SJCRH30 (cell line): ENCODE results near the gene KRTAP1-3. TPM values are rescaled to one million over a fixed set of nuclear protein-coding genes. Genes with fewer than 3 reads are reported as not detected.

ENCODE experiments used
- DNase-seq, 2 experiments: peaks; one replicate each; pipeline ENCODE4 v3.0.0-alpha.2; 2015 to 2020
- H3K27ac ChIP-seq: fragments of 250-450 bp; sonication (Bioruptor Pico); 2 replicates; pipeline ENCODE4 v1.5.1; 2020; ENCODE audit warnings: mild to moderate bottlenecking, moderate library complexity
- H3K27me3 ChIP-seq: fragments of 250-450 bp; sonication (Bioruptor Pico); 2 replicates; pipeline ENCODE4 v1.5.1; 2020; ENCODE audit warnings: mild to moderate bottlenecking, moderate library complexity
- H3K36me3 ChIP-seq: fragments of 250-450 bp; sonication (Bioruptor Pico); 2 replicates; pipeline ENCODE4 v1.5.1; 2020; ENCODE audit warnings: mild to moderate bottlenecking, moderate library complexity
- H3K4me1 ChIP-seq: fragments of 250-450 bp; sonication (Bioruptor Pico); 2 replicates; pipeline ENCODE4 v1.5.1; 2020; ENCODE audit warnings: mild to moderate bottlenecking, moderate library complexity
- H3K4me3 ChIP-seq: fragments of 250-450 bp; sonication (Bioruptor Pico); 2 replicates; pipeline ENCODE4 v1.5.1; 2020; ENCODE audit warnings: mild to moderate bottlenecking, moderate library complexity
- H3K9me3 ChIP-seq: fragments of 250-450 bp; sonication (Bioruptor Pico); replicated peaks from 2 replicates; pipeline ENCODE4 v1.5.1; 2020; ENCODE audit warnings: mild to moderate bottlenecking, moderate library complexity
- total RNA-seq: library from RNA; depleted of rRNA; stranded (reverse); fragments of >200 nt; shearing (Covaris generic); gene quantifications from 2 replicates; pipeline ENCODE4 v1.2.3, GENCODE V29; 2014

The KRTAP1-3 gene
- total RNA-seq, 1 experiment from 2014 or later: not detected

- no peaks in the 10 kb centered on the region for H3K27me3 ChIP-seq
Measured at GRCh38 chr17:41029633-41030245, 4.9 kb downstream of the KRTAP1-3 start, which contains the start of gene KRTAP1-4. Gene KRTAP1-4, minus strand, starts transcription at chr17:41030195. Its CDS starts 117 bp downstream, at chr17:41030078.

GRCh38 chr17:41026715-41027471 is 7.8 kb downstream of the KRTAP1-3 start, which contains the start of gene KRTAP1-5:
Gene KRTAP1-5, minus strand, starts transcription at chr17:41027208. Its CDS starts 53 bp downstream, at chr17:41027155.
- no peaks in the 10 kb centered on the region for H3K36me3 ChIP-seq
- peak; percentile 24 to 36 for DNase-seq
- H3K9me3 ChIP-seq: 0 out of 2 replicates have a peak, but pooled peaks cover 5% of the 10 kb centered on the region
- no peak within 1 kb of the TSS for H3K4me3 ChIP-seq
- H3K27ac ChIP-seq: no peak within 1 kb of the TSS
- no peaks in the 10 kb centered on the region for H3K27me3 ChIP-seq
- H3K4me1 ChIP-seq: no peaks in the 10 kb centered on the region

More at GRCh38 chr17:41029633-41030245, 4.9 kb downstream of the KRTAP1-3 start, which contains the start of gene KRTAP1-4:
- Histone ChIP-seq H3K9me3 (no peaks in the 10 kb centered on the region), H3K4me3 (no peak within 1 kb of the TSS), H3K36me3 (no peaks in the 10 kb centered on the region), H3K4me1 (no peaks in the 10 kb centered on the region; the same call in 1 of the 2 replicates), H3K27ac (no peak within 1 kb of the TSS)
- no peak for DNase-seq

- Histone ChIP-seq H3K27me3 (no peaks in the 10 kb centered on the region), H3K27ac (no peak overlapping the region), H3K36me3 (no peaks in the 10 kb centered on the region), H3K4me3 (no peak overlapping the region), H3K9me3 (0 out of 2 replicates have a peak, but pooled peaks cover 5% of the 10 kb centered on the region), H3K4me1 (no peaks in the 10 kb centered on the region)
- no peak for DNase-seq
Measured at GRCh38 chr17:41024697-41025096, 10.0 kb downstream of the KRTAP1-3 start.

- Histone ChIP-seq H3K4me3 (no peak overlapping the region), H3K27me3 (no peaks in the 10 kb centered on the region), H3K4me1 (no peaks in the 10 kb centered on the region), H3K27ac (no peak overlapping the region), H3K36me3 (no peaks in the 10 kb centered on the region), H3K9me3 (0 out of 2 replicates have a peak, but pooled peaks cover 5% of the 10 kb centered on the region)
- DNase-seq: no peak
Measured at GRCh38 chr17:41020336-41020735, 14.3 kb downstream of the KRTAP1-3 start.

GRCh38 chr17:41019415-41019814 is 15.3 kb downstream of the KRTAP1-3 start:
- no peak overlapping the region for H3K4me3 ChIP-seq
- H3K9me3 ChIP-seq: 0 out of 2 replicates have a peak, but pooled peaks cover 5% of the 10 kb centered on the region
- DNase-seq: no peak

GRCh38 chr17:41018541-41018940 is 16.1 kb downstream of the KRTAP1-3 start:
- Histone ChIP-seq H3K4me1 (peaks cover 8% of the 10 kb centered on the region), H3K27me3 (no peaks in the 10 kb centered on the region), H3K9me3 (0 out of 2 replicates have a peak, but pooled peaks cover 5% of the 10 kb centered on the region), H3K4me3 (no peak overlapping the region), H3K27ac (no peak overlapping the region), H3K36me3 (no peaks in the 10 kb centered on the region)
- no peak for DNase-seq

More at GRCh38 chr17:41019415-41019814, 15.3 kb downstream of the KRTAP1-3 start:
- no peak overlapping the region for H3K27ac ChIP-seq
- H3K36me3 ChIP-seq: no peaks in the 10 kb centered on the region
- H3K27me3 ChIP-seq: no peaks in the 10 kb centered on the region
- H3K4me1 ChIP-seq: no peaks in the 10 kb centered on the region

- no peaks in the 10 kb centered on the region for H3K9me3 ChIP-seq
- peaks cover 17% of the 10 kb centered on the region for H3K4me1 ChIP-seq
- no peaks in the 10 kb centered on the region for H3K36me3 ChIP-seq
- no peak for DNase-seq
- no peak overlapping the region for H3K4me3 ChIP-seq
- H3K27ac ChIP-seq: no peak overlapping the region
- H3K27me3 ChIP-seq: no peaks in the 10 kb centered on the region
Measured at GRCh38 chr17:41016578-41017215, 18.0 kb downstream of the KRTAP1-3 start.

GRCh38 chr17:41015454-41015853 is 19.2 kb downstream of the KRTAP1-3 start:
- no peak for DNase-seq
- Histone ChIP-seq H3K36me3 (no peaks in the 10 kb centered on the region), H3K27me3 (no peaks in the 10 kb centered on the region), H3K4me1 (peaks cover 17% of the 10 kb centered on the region), H3K27ac (no peak overlapping the region), H3K4me3 (no peak overlapping the region), H3K9me3 (no peaks in the 10 kb centered on the region)

GRCh38 chr17:41013606-41014005 is 21.1 kb downstream of the KRTAP1-3 start:
- Histone ChIP-seq H3K4me1 (peaks cover 17% of the 10 kb centered on the region), H3K27me3 (no peaks in the 10 kb centered on the region), H3K9me3 (no peaks in the 10 kb centered on the region), H3K36me3 (no peaks in the 10 kb centered on the region), H3K27ac (peak overlapping the region; percentile 55; the same call in 1 of the 2 replicates), H3K4me3 (no peak overlapping the region)
- peak; percentile 24 to 49 for DNase-seq

GRCh38 chr17:41013181-41013580 is 21.5 kb downstream of the KRTAP1-3 start:
- Histone ChIP-seq H3K4me3 (no peak overlapping the region), H3K4me1 (peaks cover 17% of the 10 kb centered on the region), H3K36me3 (no peaks in the 10 kb centered on the region), H3K27me3 (no peaks in the 10 kb centered on the region), H3K27ac (peak overlapping the region; percentile 55), H3K9me3 (no peaks in the 10 kb centered on the region)
- no peak for DNase-seq

- no peaks in the 10 kb centered on the region for H3K36me3 ChIP-seq
- no peak overlapping the region for H3K4me3 ChIP-seq
- H3K27me3 ChIP-seq: no peaks in the 10 kb centered on the region
- H3K4me1 ChIP-seq: peaks cover 17% of the 10 kb centered on the region
- H3K27ac ChIP-seq: peak overlapping the region; percentile 55
- peak; percentile 21 to 71 for DNase-seq
- no peaks in the 10 kb centered on the region for H3K9me3 ChIP-seq
Measured at GRCh38 chr17:41012326-41013120, 22.2 kb downstream of the KRTAP1-3 start.

- H3K27ac ChIP-seq: no peak overlapping the region
- DNase-seq: no peak
- H3K9me3 ChIP-seq: no peaks in the 10 kb centered on the region
- no peaks in the 10 kb centered on the region for H3K27me3 ChIP-seq
- no peaks in the 10 kb centered on the region for H3K36me3 ChIP-seq
- no peak overlapping the region for H3K4me3 ChIP-seq
- peaks cover 17% of the 10 kb centered on the region for H3K4me1 ChIP-seq
Measured at GRCh38 chr17:41010441-41010840, 24.2 kb downstream of the KRTAP1-3 start.

GRCh38 chr17:41009936-41010335 is 24.7 kb downstream of the KRTAP1-3 start:
- Histone ChIP-seq H3K27me3 (no peaks in the 10 kb centered on the region), H3K27ac (no peak overlapping the region), H3K9me3 (no peaks in the 10 kb centered on the region), H3K36me3 (no peaks in the 10 kb centered on the region), H3K4me1 (peaks cover 17% of the 10 kb centered on the region), H3K4me3 (no peak overlapping the region)
- no peak for DNase-seq

GRCh38 chr17:41009301-41009760 is 25.3 kb downstream of the KRTAP1-3 start:
- no peak for DNase-seq
- no peaks in the 10 kb centered on the region for H3K9me3 ChIP-seq
- H3K27ac ChIP-seq: no peak overlapping the region
- H3K4me3 ChIP-seq: no peak overlapping the region
- H3K4me1 ChIP-seq: peaks cover 17% of the 10 kb centered on the region
- H3K36me3 ChIP-seq: no peaks in the 10 kb centered on the region
- H3K27me3 ChIP-seq: no peaks in the 10 kb centered on the region
